GM18858 (cell line): ENCODE data around the gene TMEM147.

Experiments
- ATAC-seq: cut with Tn5 transposase; IDR thresholded peaks from one replicate; pipeline ENCODE4 v1.9.1; 2021; ENCODE audit not compliant: unreplicated experiment

Gene TMEM147

GRCh38 chr19:35519291-35519690, 26.1 kb upstream of the TMEM147 start:
- no peak for ATAC-seq

GRCh38 chr19:35521124-35521743, 24.2 kb upstream of the TMEM147 start:
- ATAC-seq = no peak

- ATAC-seq = no peak
Measured at GRCh38 chr19:35522745-35523327, 22.6 kb upstream of the TMEM147 start.

- ATAC-seq = no peak
Measured at GRCh38 chr19:35524181-35524837, 21.1 kb upstream of the TMEM147 start.

- ATAC-seq = no peak
Measured at GRCh38 chr19:35525873-35526272, 19.6 kb upstream of the TMEM147 start.

- no peak for ATAC-seq
Measured at GRCh38 chr19:35528218-35529038, 17.0 kb upstream of the TMEM147 start, which contains the start of gene SBSN. Gene SBSN, minus strand, starts transcription at chr19:35528311. Its CDS starts 30 bp downstream, at chr19:35528281.

GRCh38 chr19:35529241-35530218, 15.9 kb upstream of the TMEM147 start:
- no peak for ATAC-seq

- no peak for ATAC-seq
Measured at GRCh38 chr19:35531291-35531690, 14.1 kb upstream of the TMEM147 start.

GRCh38 chr19:35533201-35533821, 12.1 kb upstream of the TMEM147 start, which contains the start of gene GAPDHS:
Gene GAPDHS, plus strand, starts transcription at chr19:35533456. Its CDS starts 72 bp downstream, at chr19:35533528.
- no peak for ATAC-seq

- ATAC-seq = no peak
Measured at GRCh38 chr19:35533822-35534392, 11.5 kb upstream of the TMEM147 start.

GRCh38 chr19:35534803-35535480, 10.5 kb upstream of the TMEM147 start:
- ATAC-seq = no peak

GRCh38 chr19:35539314-35539713, 6.1 kb upstream of the TMEM147 start:
- no peak for ATAC-seq

GRCh38 chr19:35539850-35540249, 5.6 kb upstream of the TMEM147 start:
- ATAC-seq = no peak

- ATAC-seq = no peak
Measured at GRCh38 chr19:35540356-35540927, 5.0 kb upstream of the TMEM147 start.

GRCh38 chr19:35542209-35542608, 3.2 kb upstream of the TMEM147 start:
- no peak for ATAC-seq

GRCh38 chr19:35543280-35544109, 1.9 kb upstream of the TMEM147 start:
- no peak for ATAC-seq

- ATAC-seq = no peak
Measured at GRCh38 chr19:35544110-35544802, 1.2 kb upstream of the TMEM147 start.
